ENCODE data around the gene EXOC4.
A peak's percentile ranks its signal among the peaks of the same experiment; 100 is the strongest.
"Not testable (repeated sequence)": the region's sequence is repeated elsewhere in the genome, so short reads cannot be mapped to it uniquely, and the experiment has no call there.

The EXOC4 gene

GRCh38 chr7:133873187-133873586 is 620.3 kb downstream of the EXOC4 start:
- H3K4me3 Mint-ChIP-seq = no peak overlapping the region
- H3K36me3 Mint-ChIP-seq = no peaks in the 10 kb centered on the region
- peaks cover 59% of the 10 kb centered on the region for H3K4me1 Mint-ChIP-seq
- ATAC-seq = peak; percentile 82
- no peak for DNase-seq (ENCODE audit: low spot score in 2 of 2)
- H3K9me3 Mint-ChIP-seq = peaks cover 7% of the 10 kb centered on the region
- H3K27ac Mint-ChIP-seq = peak overlapping the region; percentile 0

- no peaks in the 10 kb centered on the region for H3K36me3 Mint-ChIP-seq
These were observed 620.8 kb downstream of the EXOC4 start for GRCh38 chr7:133873631-133874030.

GRCh38 chr7:133883591-133883990 is 630.7 kb downstream of the EXOC4 start:
- no peak overlapping the region for H3K27ac Mint-ChIP-seq
- no peaks in the 10 kb centered on the region for H3K36me3 Mint-ChIP-seq
- H3K4me1 Mint-ChIP-seq = peaks cover 6% of the 10 kb centered on the region
- no peak overlapping the region for H3K4me3 Mint-ChIP-seq
- ATAC-seq = no peak
- no peak for DNase-seq (ENCODE audit: low spot score in 2 of 2)
- H3K9me3 Mint-ChIP-seq = no peaks in the 10 kb centered on the region

More at GRCh38 chr7:133873631-133874030, 620.8 kb downstream of the EXOC4 start:
- Mint-ChIP-seq H3K9me3 (peaks cover 7% of the 10 kb centered on the region), H3K4me3 (no peak overlapping the region), H3K27ac (peak overlapping the region; percentile 0), H3K4me1 (peaks cover 58% of the 10 kb centered on the region)
- peak; percentile 53 for ATAC-seq
- DNase-seq (ENCODE audit: low spot score in 2 of 2) = no peak

GRCh38 chr7:133885213-133885612 is 632.3 kb downstream of the EXOC4 start:
- Mint-ChIP-seq H3K4me3 (no peak overlapping the region), H3K9me3 (no peaks in the 10 kb centered on the region), H3K36me3 (no peaks in the 10 kb centered on the region), H3K27ac (no peak overlapping the region), H3K4me1 (peaks cover under 1% of the 10 kb centered on the region)
- ATAC-seq (no peak), DNase-seq (ENCODE audit: low spot score in 2 of 2) (no peak)

- no peaks in the 10 kb centered on the region for H3K9me3 Mint-ChIP-seq
- DNase-seq (ENCODE audit: low spot score in 2 of 2) = no peak
- H3K4me3 Mint-ChIP-seq = no peak overlapping the region
- no peaks in the 10 kb centered on the region for H3K36me3 Mint-ChIP-seq
- H3K4me1 Mint-ChIP-seq = no peaks in the 10 kb centered on the region
- ATAC-seq = no peak
- H3K27ac Mint-ChIP-seq = no peak overlapping the region
These were observed 633.2 kb downstream of the EXOC4 start for GRCh38 chr7:133886086-133886485.

GRCh38 chr7:133886797-133887196 is 633.9 kb downstream of the EXOC4 start:
- no peaks in the 10 kb centered on the region for H3K9me3 Mint-ChIP-seq
- no peak overlapping the region for H3K27ac Mint-ChIP-seq
- DNase-seq (ENCODE audit: low spot score in 2 of 2) = no peak
- no peaks in the 10 kb centered on the region for H3K4me1 Mint-ChIP-seq
- no peaks in the 10 kb centered on the region for H3K36me3 Mint-ChIP-seq
- no peak overlapping the region for H3K4me3 Mint-ChIP-seq
- ATAC-seq = no peak

GRCh38 chr7:133887459-133887858 is 634.6 kb downstream of the EXOC4 start:
- H3K27ac Mint-ChIP-seq = no peak overlapping the region
- no peak overlapping the region for H3K4me3 Mint-ChIP-seq
- no peaks in the 10 kb centered on the region for H3K9me3 Mint-ChIP-seq
- no peaks in the 10 kb centered on the region for H3K4me1 Mint-ChIP-seq
- H3K36me3 Mint-ChIP-seq = no peaks in the 10 kb centered on the region
- DNase-seq (ENCODE audit: low spot score in 2 of 2) (no peak), ATAC-seq (no peak)

- H3K27ac Mint-ChIP-seq = no peak overlapping the region
- no peaks in the 10 kb centered on the region for H3K9me3 Mint-ChIP-seq
- no peaks in the 10 kb centered on the region for H3K36me3 Mint-ChIP-seq
- no peak for DNase-seq (ENCODE audit: low spot score in 2 of 2)
- no peak for ATAC-seq
- no peaks in the 10 kb centered on the region for H3K4me1 Mint-ChIP-seq
- no peak overlapping the region for H3K4me3 Mint-ChIP-seq
These were observed 635.4 kb downstream of the EXOC4 start for GRCh38 chr7:133888061-133888930.

GRCh38 chr7:133904776-133905175 is 651.9 kb downstream of the EXOC4 start:
- Mint-ChIP-seq H3K27ac (no peak overlapping the region), H3K4me1 (no peaks in the 10 kb centered on the region), H3K36me3 (no peaks in the 10 kb centered on the region), H3K9me3 (peaks cover 4% of the 10 kb centered on the region), H3K4me3 (no peak overlapping the region)
- DNase-seq (ENCODE audit: low spot score in 2 of 2) (no peak), ATAC-seq (no peak)

GRCh38 chr7:133906553-133906952 is 653.7 kb downstream of the EXOC4 start:
- H3K36me3 Mint-ChIP-seq = not testable (repeated sequence)

GRCh38 chr7:133910761-133911160 is 657.9 kb downstream of the EXOC4 start:
- H3K9me3 Mint-ChIP-seq = no peaks in the 10 kb centered on the region
- no peak for DNase-seq (ENCODE audit: low spot score in 2 of 2)
- ATAC-seq = no peak
- no peaks in the 10 kb centered on the region for H3K36me3 Mint-ChIP-seq
- no peaks in the 10 kb centered on the region for H3K4me1 Mint-ChIP-seq
- no peak overlapping the region for H3K4me3 Mint-ChIP-seq
- no peak overlapping the region for H3K27ac Mint-ChIP-seq

More at GRCh38 chr7:133906553-133906952, 653.7 kb downstream of the EXOC4 start:
- not testable (repeated sequence) for H3K4me1 Mint-ChIP-seq; ATAC-seq; DNase-seq (ENCODE audit: low spot score in 2 of 2); H3K27ac Mint-ChIP-seq; H3K4me3 Mint-ChIP-seq; H3K9me3 Mint-ChIP-seq

GRCh38 chr7:133911724-133912123 is 658.8 kb downstream of the EXOC4 start:
- H3K4me1 Mint-ChIP-seq = no peaks in the 10 kb centered on the region
- no peak overlapping the region for H3K4me3 Mint-ChIP-seq
- DNase-seq (ENCODE audit: low spot score in 2 of 2) (no peak), ATAC-seq (peak; percentile 74)
- no peaks in the 10 kb centered on the region for H3K36me3 Mint-ChIP-seq
- no peaks in the 10 kb centered on the region for H3K9me3 Mint-ChIP-seq
- H3K27ac Mint-ChIP-seq = no peak overlapping the region

GRCh38 chr7:133912916-133913697 is 660.2 kb downstream of the EXOC4 start:
- no peaks in the 10 kb centered on the region for H3K9me3 Mint-ChIP-seq
- H3K4me3 Mint-ChIP-seq = no peak overlapping the region
- peaks cover 4% of the 10 kb centered on the region for H3K36me3 Mint-ChIP-seq
- DNase-seq (ENCODE audit: low spot score in 2 of 2) (no peak), ATAC-seq (peak; percentile 61)
- H3K4me1 Mint-ChIP-seq = no peaks in the 10 kb centered on the region
- H3K27ac Mint-ChIP-seq = no peak overlapping the region

GRCh38 chr7:133916621-133917020 is 663.7 kb downstream of the EXOC4 start:
- ATAC-seq (no peak), DNase-seq (ENCODE audit: low spot score in 2 of 2) (no peak)
- Mint-ChIP-seq H3K4me1 (no peaks in the 10 kb centered on the region), H3K36me3 (peaks cover 16% of the 10 kb centered on the region), H3K27ac (no peak overlapping the region), H3K4me3 (no peak overlapping the region), H3K9me3 (peaks cover 10% of the 10 kb centered on the region)

- peaks cover 21% of the 10 kb centered on the region for H3K36me3 Mint-ChIP-seq
- H3K4me3 Mint-ChIP-seq = no peak overlapping the region
- no peak overlapping the region for H3K27ac Mint-ChIP-seq
- no peak for DNase-seq (ENCODE audit: low spot score in 2 of 2)
- peaks cover 14% of the 10 kb centered on the region for H3K9me3 Mint-ChIP-seq
- no peak for ATAC-seq
- no peaks in the 10 kb centered on the region for H3K4me1 Mint-ChIP-seq
These were observed 666.9 kb downstream of the EXOC4 start for GRCh38 chr7:133919810-133920209.

Data from stimulated activated effector memory CD8-positive, alpha-beta T cell treated with anti-CD3 and anti-CD28 coated beads, Interleukin-12 subunit alpha, Interleukin-12 subunit beta, amount 100 ng/mL, for 72 hours (primary cell).